Activated CD8-positive, alpha-beta T cell treated with anti-CD3 and anti-CD28 coated beads for 36 hours (primary cell): Measurements from ENCODE around the gene CASKIN1. TPM values are rescaled to one million over a fixed set of nuclear protein-coding genes. Genes with fewer than 3 reads are reported as not detected.

Experiments used
- ATAC-seq: fragments of 200-7000 bp; cut with Tn5 transposase; one replicate; pipeline ENCODE4 v1.10.0; 2021; ENCODE audit warnings: mild to moderate bottlenecking, moderate library complexity
- CTCF ChIA-PET: fragments of 350-600 bp; sonication (Branson Sonifier 250); formaldehyde crosslinking; loops from one replicate; lab custom pipeline; 2021; ENCODE audit warnings: antibody characterized with exemption; lab: Charles Lee
- POLR2A ChIA-PET: fragments of 350-600 bp; sonication (Branson Sonifier 250); formaldehyde crosslinking; loops from one replicate; lab custom pipeline; 2021; ENCODE audit warnings: antibody characterized with exemption; lab: Charles Lee
- DNase-seq: peaks from one replicate; pipeline ENCODE4 v3.0.0-alpha.2; 2020
- H3K27ac Mint-ChIP-seq: one replicate; pipeline ENCODE4 v1.8.0; 2021; ENCODE audit warnings: mild to moderate bottlenecking, mixed read lengths
- H3K27me3 Mint-ChIP-seq: one replicate; pipeline ENCODE4 v1.8.0; 2021; ENCODE audit warnings: mixed read lengths
- H3K36me3 Mint-ChIP-seq: one replicate; pipeline ENCODE4 v1.8.0; 2021; ENCODE audit warnings: low read depth, mixed read lengths
- H3K4me1 Mint-ChIP-seq: one replicate; pipeline ENCODE4 v1.8.0; 2021; ENCODE audit warnings: low read depth, mixed read lengths
- H3K4me3 Mint-ChIP-seq: one replicate; pipeline ENCODE4 v1.8.0; 2021; ENCODE audit warnings: mild to moderate bottlenecking, moderate library complexity, mixed read lengths
- H3K9me3 Mint-ChIP-seq: one replicate; pipeline ENCODE4 v1.8.0; 2021; ENCODE audit warnings: mixed read lengths
- intact Hi-C: fragments of 100-400 bp; cut with micrococcal nuclease; formaldehyde crosslinking; loops from one replicate; pipeline ENCODE4 v1.10.0; 2022
- total RNA-seq, 2 experiments: library from RNA; stranded (reverse); gene quantifications; one replicate each; pipeline ENCODE4 v1.2.3, GENCODE V29; 2021
- TF ChIP-seq, protein P1 (sequence below): fragments of 200-600 bp; IDR thresholded peaks from one replicate; pipeline ENCODE4 v1.8.0; 2022; ENCODE audit warnings: antibody characterized with exemption, mild to moderate bottlenecking

Gene CASKIN1
- total RNA-seq, 2 experiments from 2014 or later, result 4.4 to 7.2 TPM

DNA sequence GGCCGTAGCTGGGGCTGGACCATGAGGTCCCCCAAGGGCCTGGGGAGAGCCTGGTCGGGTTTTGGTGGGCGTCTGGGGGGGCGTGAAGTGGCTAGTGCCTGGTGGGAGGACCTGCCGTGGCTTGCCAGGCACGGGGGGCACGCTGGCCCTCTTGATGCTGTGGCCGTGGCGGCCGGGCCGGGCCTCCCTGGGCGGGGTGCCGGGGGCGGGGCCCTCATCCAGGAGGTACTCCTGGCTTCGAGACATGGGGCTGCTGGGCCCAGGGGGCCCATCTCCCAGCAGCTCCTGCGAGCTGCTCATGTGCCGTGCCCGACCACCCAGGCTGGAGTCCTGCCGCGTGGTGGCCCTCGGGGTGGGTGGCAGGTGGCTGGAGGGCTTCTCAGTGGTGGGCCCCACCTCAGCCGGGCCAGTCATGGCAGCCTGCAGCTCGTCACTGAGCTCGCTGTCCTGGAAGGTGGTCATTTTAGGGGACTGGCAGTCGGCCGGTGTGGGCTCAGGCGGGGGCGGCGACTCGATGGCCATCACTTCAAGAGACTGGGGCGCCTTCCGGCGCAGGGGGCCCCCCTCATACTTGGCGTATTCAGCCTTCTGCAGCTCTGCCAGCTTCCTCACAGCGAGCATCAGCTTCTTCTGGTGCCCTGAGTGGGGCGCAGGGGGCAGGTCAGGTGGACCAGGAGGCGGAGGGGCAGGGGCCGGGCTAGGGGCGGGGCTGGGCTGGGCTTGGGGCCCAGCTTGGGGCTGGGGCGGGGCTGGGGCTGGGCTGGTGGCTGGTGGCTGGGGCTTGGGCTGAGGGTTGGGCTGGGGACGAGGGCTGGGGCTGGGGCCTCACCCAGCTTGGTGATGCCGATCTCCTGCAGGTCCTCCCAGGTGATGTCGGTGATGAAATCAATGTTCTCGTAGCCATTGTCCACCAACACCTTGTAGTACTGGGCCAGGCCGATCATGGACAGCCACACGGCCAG, 15.2 kb downstream of the CASKIN1 start:
- DNase-seq (no peak), ATAC-seq (no peak)
- H3K27me3 Mint-ChIP-seq, result no peaks in the 10 kb centered on the region
- POLR2A ChIA-PET, result interaction anchor here (0.7 to 1.4 kb wide), 4 partner anchors 10 to 219 kb away, joined by 3 to 4 read pairs (median 3); partner anchors contain the start of gene TRAF7
- intact Hi-C loops, result no loop called here
- no peaks in the 10 kb centered on the region for H3K9me3 Mint-ChIP-seq
- CTCF ChIA-PET, result no interaction called here
- H3K36me3 Mint-ChIP-seq, result peaks cover 6% of the 10 kb centered on the region
- H3K4me3 Mint-ChIP-seq, result no peak overlapping the region
- H3K27ac Mint-ChIP-seq, result no peak overlapping the region
- no peaks in the 10 kb centered on the region for H3K4me1 Mint-ChIP-seq
- TF ChIP-seq, protein P1, sequence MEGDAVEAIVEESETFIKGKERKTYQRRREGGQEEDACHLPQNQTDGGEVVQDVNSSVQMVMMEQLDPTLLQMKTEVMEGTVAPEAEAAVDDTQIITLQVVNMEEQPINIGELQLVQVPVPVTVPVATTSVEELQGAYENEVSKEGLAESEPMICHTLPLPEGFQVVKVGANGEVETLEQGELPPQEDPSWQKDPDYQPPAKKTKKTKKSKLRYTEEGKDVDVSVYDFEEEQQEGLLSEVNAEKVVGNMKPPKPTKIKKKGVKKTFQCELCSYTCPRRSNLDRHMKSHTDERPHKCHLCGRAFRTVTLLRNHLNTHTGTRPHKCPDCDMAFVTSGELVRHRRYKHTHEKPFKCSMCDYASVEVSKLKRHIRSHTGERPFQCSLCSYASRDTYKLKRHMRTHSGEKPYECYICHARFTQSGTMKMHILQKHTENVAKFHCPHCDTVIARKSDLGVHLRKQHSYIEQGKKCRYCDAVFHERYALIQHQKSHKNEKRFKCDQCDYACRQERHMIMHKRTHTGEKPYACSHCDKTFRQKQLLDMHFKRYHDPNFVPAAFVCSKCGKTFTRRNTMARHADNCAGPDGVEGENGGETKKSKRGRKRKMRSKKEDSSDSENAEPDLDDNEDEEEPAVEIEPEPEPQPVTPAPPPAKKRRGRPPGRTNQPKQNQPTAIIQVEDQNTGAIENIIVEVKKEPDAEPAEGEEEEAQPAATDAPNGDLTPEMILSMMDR, result no peak

DNA sequence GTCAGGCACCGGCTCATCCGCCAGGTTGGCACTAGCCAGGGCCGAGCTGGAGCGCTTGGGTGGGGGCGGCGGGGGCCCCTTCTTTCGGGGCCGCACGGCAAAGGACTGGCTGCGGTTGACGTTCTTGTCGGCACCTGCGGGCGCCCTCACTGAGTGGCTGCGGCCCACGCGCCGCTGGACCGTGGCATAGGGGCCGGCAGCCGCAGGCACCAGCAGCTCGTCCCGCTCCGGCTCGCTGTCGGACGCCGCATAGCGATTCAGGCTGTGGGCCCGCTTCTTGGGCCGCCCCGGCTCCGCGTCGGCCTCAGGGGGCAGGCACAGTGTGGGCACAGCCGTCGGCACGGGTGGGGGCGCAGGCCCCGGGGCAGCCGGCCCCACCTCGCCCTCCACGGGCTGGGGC, 15.9 kb downstream of the CASKIN1 start:
- ChIA-PET POLR2A (interaction anchor here (0.8 to 1.2 kb wide), 2 partner anchors 10 to 25 kb away, joined by 3 to 4 read pairs; partner anchors contain the start of gene TRAF7), CTCF (no interaction called here)
- no peak overlapping the region for H3K27ac Mint-ChIP-seq
- no peak overlapping the region for H3K4me3 Mint-ChIP-seq
- ATAC-seq (no peak), DNase-seq (no peak)
- TF ChIP-seq, protein P1, result no peak
- H3K27me3 Mint-ChIP-seq, result no peaks in the 10 kb centered on the region
- intact Hi-C loops, result no loop called here
- H3K9me3 Mint-ChIP-seq, result no peaks in the 10 kb centered on the region
- H3K36me3 Mint-ChIP-seq, result peaks cover 11% of the 10 kb centered on the region
- H3K4me1 Mint-ChIP-seq, result no peaks in the 10 kb centered on the region

DNA sequence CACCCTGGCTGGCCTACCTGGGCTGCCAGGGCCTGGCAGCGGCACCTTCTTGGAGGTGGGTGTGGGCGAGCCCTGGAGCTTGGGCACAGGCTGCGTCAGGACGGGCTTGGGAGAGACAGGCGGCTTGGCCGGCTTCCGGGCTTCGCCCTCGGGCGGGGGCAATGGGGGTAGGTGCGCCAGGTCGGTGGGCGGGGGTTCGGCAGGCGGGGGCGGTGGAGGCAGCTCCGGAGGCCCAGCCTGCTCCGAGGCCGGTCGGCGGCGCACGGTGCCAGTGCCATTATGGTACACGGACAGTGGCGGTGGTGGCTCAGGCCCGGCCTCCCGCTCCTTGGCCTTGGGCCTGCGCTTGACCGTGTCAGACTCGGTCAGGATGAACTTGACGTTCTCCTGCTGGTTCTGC, 16.8 kb downstream of the CASKIN1 start:
- TF ChIP-seq, protein P1, result no peak
- H3K27me3 Mint-ChIP-seq, result no peaks in the 10 kb centered on the region
- POLR2A ChIA-PET, result no interaction called here
- DNase-seq, result no peak
- no peak overlapping the region for H3K4me3 Mint-ChIP-seq
- H3K36me3 Mint-ChIP-seq, result peaks cover 11% of the 10 kb centered on the region
- intact Hi-C loops, result no loop called here
- H3K4me1 Mint-ChIP-seq, result no peaks in the 10 kb centered on the region
- ATAC-seq, result no peak
- CTCF ChIA-PET, result no interaction called here
- no peaks in the 10 kb centered on the region for H3K9me3 Mint-ChIP-seq
- H3K27ac Mint-ChIP-seq, result no peak overlapping the region

DNA sequence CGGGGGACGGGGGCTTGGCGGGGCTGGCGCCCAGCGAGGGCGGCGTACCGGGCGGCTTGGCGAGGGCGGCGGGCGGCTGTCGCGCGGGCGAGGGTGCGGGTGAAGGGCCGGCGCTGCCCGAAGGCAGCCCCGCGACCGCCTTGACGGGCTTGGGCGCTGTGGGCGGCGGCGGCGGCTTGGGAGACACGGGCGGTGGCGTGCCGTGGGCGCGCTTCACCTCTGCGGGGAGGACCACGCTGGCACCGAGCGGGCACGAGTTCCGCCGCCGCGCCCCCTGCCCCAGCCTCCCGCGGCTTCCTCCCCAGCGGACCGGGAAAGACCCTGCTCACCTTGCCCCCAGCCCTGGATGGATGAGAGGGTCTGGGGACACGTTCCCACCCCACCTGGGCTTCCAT, 17.3 kb downstream of the CASKIN1 start:
- H3K27me3 Mint-ChIP-seq, result no peaks in the 10 kb centered on the region
- H3K9me3 Mint-ChIP-seq, result no peaks in the 10 kb centered on the region
- intact Hi-C loops, result no loop called here
- ChIA-PET CTCF (no interaction called here), POLR2A (no interaction called here)
- no peak overlapping the region for H3K4me3 Mint-ChIP-seq
- peaks cover 12% of the 10 kb centered on the region for H3K36me3 Mint-ChIP-seq
- H3K4me1 Mint-ChIP-seq, result no peaks in the 10 kb centered on the region
- DNase-seq (no peak), ATAC-seq (no peak)
- H3K27ac Mint-ChIP-seq, result no peak overlapping the region
- TF ChIP-seq, protein P1, result no peak
